Measurements from ENCODE around the gene PDHX.

- no peak for TF ChIP-seq CTCF (conservative IDR thresholded peaks at IDR 0.05; ENCODE audit: low read depth, low read length)
- no peak for TF ChIP-seq RFX5 (IDR thresholded peaks at IDR 0.05; ENCODE audit: low read depth, low read length)
- no peak for TF ChIP-seq MAFK (IDR thresholded peaks at IDR 0.05; ENCODE audit: low read depth, low read length)
- no peak for TF ChIP-seq MXI1 (IDR thresholded peaks at IDR 0.05; ENCODE audit: borderline replicate concordance, low read depth, low read length)
- no peak for TF ChIP-seq POLR2A (IDR thresholded peaks at IDR 0.05; ENCODE audit: low read depth, low read length)
- TF ChIP-seq MAZ (IDR thresholded peaks at IDR 0.05; ENCODE audit: borderline replicate concordance, low read depth, low read length), result no peak
- no peak for TF ChIP-seq RCOR1 (IDR thresholded peaks at IDR 0.05; ENCODE audit: insufficient replicate concordance, low read length)
- TF ChIP-seq SMC3 (IDR thresholded peaks at IDR 0.05; ENCODE audit: low read depth, low read length), result no peak
Measured at GRCh38 chr11:34990916-34991315, 74.5 kb downstream of the PDHX start.
